HG02588 (cell line): ENCODE results near the gene ARVCF.
A peak's percentile ranks its signal among the peaks of the same experiment; 100 is the strongest.

Source experiments
- ATAC-seq: cut with Tn5 transposase; IDR thresholded peaks from one replicate; pipeline ENCODE4 v1.9.1; 2021; ENCODE audit warnings: mild to moderate bottlenecking, moderate library complexity; ENCODE audit not compliant: unreplicated experiment

ARVCF gene

GRCh38 chr22:20019661-20020532, 3.3 kb upstream of the ARVCF start:
- ATAC-seq, result no peak

GRCh38 chr22:20018001-20018400, 1.4 kb upstream of the ARVCF start:
- ATAC-seq, result no peak

- ATAC-seq, result no peak
These were observed 967 bp upstream of the ARVCF start for GRCh38 chr22:20017622-20017958.

- peak; percentile 8 for ATAC-seq
These were observed 471 bp downstream of the ARVCF start for GRCh38 chr22:20015971-20016733.

- no peak for ATAC-seq
These were observed 1.4 kb downstream of the ARVCF start for GRCh38 chr22:20015187-20015625.

GRCh38 chr22:20014526-20015186, 2.0 kb downstream of the ARVCF start:
- no peak for ATAC-seq

- no peak for ATAC-seq
These were observed 3.2 kb downstream of the ARVCF start for GRCh38 chr22:20013382-20013871.

GRCh38 chr22:20012741-20013331, 3.8 kb downstream of the ARVCF start:
- ATAC-seq, result no peak

GRCh38 chr22:20011993-20012740, 4.5 kb downstream of the ARVCF start:
- no peak for ATAC-seq

GRCh38 chr22:20011123-20011992, 5.3 kb downstream of the ARVCF start:
- no peak for ATAC-seq

GRCh38 chr22:20010307-20011122, 6.1 kb downstream of the ARVCF start:
- no peak for ATAC-seq

GRCh38 chr22:20009582-20010306, 6.9 kb downstream of the ARVCF start:
- no peak for ATAC-seq

- ATAC-seq, result no peak
These were observed 7.6 kb downstream of the ARVCF start for GRCh38 chr22:20009018-20009491.

GRCh38 chr22:20008221-20008995, 8.2 kb downstream of the ARVCF start:
- ATAC-seq, result no peak

- no peak for ATAC-seq
These were observed 12.2 kb downstream of the ARVCF start for GRCh38 chr22:20004464-20004863.

- no peak for ATAC-seq
These were observed 13.3 kb downstream of the ARVCF start for GRCh38 chr22:20003304-20003703.

- ATAC-seq, result no peak
These were observed 14.0 kb downstream of the ARVCF start for GRCh38 chr22:20002636-20003035.
